ENCODE data around the gene OPTC. TPM values are rescaled to one million over a fixed set of nuclear protein-coding genes. Genes with fewer than 3 reads are reported as not detected.

OPTC gene
- total and polyA plus RNA-seq, 7 donors: not detected

GRCh38 chr1:203473781-203474305 is 20.1 kb upstream of the OPTC start:
- no peak overlapping the region for H3K4me3 ChIP-seq
- WGBS, 2 donors: 89 to 90% methylated on average over 9 of the region's 9 CpGs
- peaks cover 0 to 31% (median 21%) of the 10 kb centered on the region in 4 donors for H3K4me1 ChIP-seq
- intact Hi-C loops (cut with DNase I): no loop called here
- no peaks in the 10 kb centered on the region for H3K9me3 ChIP-seq
- peak; percentile 53 for DNase-seq
- H3K36me3 ChIP-seq: no peaks in the 10 kb centered on the region
- peak overlapping the region; percentile 87 to 96 (median 91) for H3K27ac ChIP-seq
- TF ChIP-seq CTCF (IDR thresholded peaks at IDR 0.05) (no peak), POLR2A (IDR thresholded peaks at IDR 0.05) (no peak)
- H3K27me3 ChIP-seq: no peaks in the 10 kb centered on the region

- Histone ChIP-seq H3K4me3 (peak within 1 kb of the TSS; percentile 51 to 66 (median 64)), H3K4me1 (peaks cover 0 to 45% (median 35%) of the 10 kb centered on the region in 4 donors), H3K36me3 (no peaks in the 10 kb centered on the region), H3K9me3 (no peaks in the 10 kb centered on the region), H3K27me3 (no peaks in the 10 kb centered on the region), H3K27ac (peak within 1 kb of the TSS; percentile 87 to 96 (median 91))
- intact Hi-C loops (cut with DNase I): no loop called here
- TF ChIP-seq EP300 (IDR thresholded peaks at IDR 0.05) (no peak), POLR2A (IDR thresholded peaks at IDR 0.05) (peak; percentile 94 to 96), CTCF (IDR thresholded peaks at IDR 0.05) (no peak), POLR2AphosphoS5 (IDR thresholded peaks at IDR 0.05) (peak; percentile 98 to 99 (median 99))
- 10 to 49% methylated on average over 8 of the region's 8 CpGs for WGBS, 2 donors
- peak; percentile 94 for DNase-seq
Measured at GRCh38 chr1:203475012-203475981, 18.7 kb upstream of the OPTC start, which contains the start of gene PRELP. Gene PRELP (plus strand): TSS chr1:203475806. CDS start chr1:203483185, 7,379 bp downstream.

- no peak for DNase-seq
- Histone ChIP-seq H3K36me3 (no peaks in the 10 kb centered on the region), H3K9me3 (no peaks in the 10 kb centered on the region), H3K27ac (peak overlapping the region; percentile 87 to 96 (median 91)), H3K27me3 (no peaks in the 10 kb centered on the region), H3K4me3 (peak overlapping the region; percentile 51 to 66 (median 64)), H3K4me1 (peaks cover 0 to 56% (median 45%) of the 10 kb centered on the region in 4 donors)
- WGBS, 2 donors: 73 to 79% methylated on average over 9 of the region's 9 CpGs
- intact Hi-C loops (cut with DNase I): no loop called here
- peak in 1 of 2 donors; percentile 12 for TF ChIP-seq POLR2A (IDR thresholded peaks at IDR 0.05)
- TF ChIP-seq EP300 (IDR thresholded peaks at IDR 0.05): no peak
- peak in 3 of 4 donors; percentile 6 to 55 (median 15) for TF ChIP-seq POLR2AphosphoS5 (IDR thresholded peaks at IDR 0.05)
- TF ChIP-seq CTCF (IDR thresholded peaks at IDR 0.05): no peak
Measured at GRCh38 chr1:203476216-203476814, 17.6 kb upstream of the OPTC start.

GRCh38 chr1:203477748-203478147 is 16.2 kb upstream of the OPTC start:
- Histone ChIP-seq H3K27ac (peak overlapping the region; percentile 87 to 96 (median 91)), H3K27me3 (no peaks in the 10 kb centered on the region), H3K4me3 (peak overlapping the region; percentile 51 to 66 (median 64)), H3K9me3 (no peaks in the 10 kb centered on the region), H3K4me1 (peaks cover 0 to 67% (median 55%) of the 10 kb centered on the region in 4 donors), H3K36me3 (peaks cover 0 to under 1% (median under 1%) of the 10 kb centered on the region in 4 donors)
- DNase-seq: no peak
- TF ChIP-seq POLR2AphosphoS5 (IDR thresholded peaks at IDR 0.05): no peak
- TF ChIP-seq POLR2A (IDR thresholded peaks at IDR 0.05): no peak
- TF ChIP-seq CTCF (IDR thresholded peaks at IDR 0.05): no peak
- 78 to 91% methylated on average over 3 of the region's 3 CpGs for WGBS, 2 donors
- intact Hi-C loops (cut with DNase I): no loop called here

Measured in sigmoid colon (tissue), 7 donors.